Suprapubic skin (tissue), 4 donors: ENCODE results near the gene TMEM187.

Experiments
- CTCF ChIP-seq, 2 donors: fragments of 200-600 bp in 1 of 2; fragments of 450-650 bp in 1 of 2; sonication (generic) in 1 of 2; IDR thresholded peaks; one replicate each; pipeline ENCODE4 v1.5.1; 2016 to 2019; ENCODE audit warnings: antibody characterized with exemption in 2 of 2, mild to moderate bottlenecking in 1 of 2, moderate library complexity in 1 of 2
- EP300 ChIP-seq: sonication (generic); formaldehyde crosslinking; IDR thresholded peaks from one replicate; pipeline ENCODE4 v1.6.1; 2017; ENCODE audit warnings: antibody characterized with exemption
- POLR2A ChIP-seq, 2 donors: fragments of 450-650 bp; IDR thresholded peaks; one replicate each; pipeline ENCODE4 v1.6.1; 2017; ENCODE audit warnings: antibody characterized with exemption in 2 of 2, mild to moderate bottlenecking in 2 of 2, moderate library complexity in 2 of 2
- POLR2AphosphoS5 ChIP-seq, 3 donors: sonication (generic); formaldehyde crosslinking; IDR thresholded peaks; one replicate each; pipeline ENCODE4 v1.6.1; 2017; ENCODE audit warnings: antibody characterized with exemption in 3 of 3

GRCh38 chrX:153963546-153963945 lies 9.0 kb upstream of the TMEM187 start:
- no peak for TF ChIP-seq CTCF (IDR thresholded peaks at IDR 0.05)
- TF ChIP-seq POLR2A (IDR thresholded peaks at IDR 0.05), result no peak
- TF ChIP-seq POLR2AphosphoS5 (IDR thresholded peaks at IDR 0.05), result no peak
- TF ChIP-seq EP300, result no peak
